ENCODE measurements around the gene GID8.

The GID8 gene

DNA sequence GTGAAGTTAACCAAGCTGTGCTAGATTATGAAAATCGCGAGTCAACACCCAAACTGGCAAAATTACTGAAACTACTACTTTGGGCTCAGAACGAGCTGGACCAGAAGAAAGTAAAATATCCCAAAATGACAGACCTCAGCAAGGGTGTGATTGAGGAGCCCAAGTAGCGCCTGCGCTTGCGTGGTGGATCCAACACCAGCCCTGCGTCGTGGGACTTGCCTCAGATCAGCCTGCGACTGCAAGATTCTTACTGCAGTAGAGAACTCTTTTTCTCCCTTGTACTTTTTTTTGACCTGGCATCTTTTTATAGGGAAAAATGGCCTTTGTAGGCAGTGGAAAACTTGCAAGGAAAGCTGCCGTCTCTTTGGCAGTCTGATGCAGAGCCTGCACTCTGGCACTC, 6.8 kb downstream of the GID8 start:
- no peak for DNase-seq

DNA sequence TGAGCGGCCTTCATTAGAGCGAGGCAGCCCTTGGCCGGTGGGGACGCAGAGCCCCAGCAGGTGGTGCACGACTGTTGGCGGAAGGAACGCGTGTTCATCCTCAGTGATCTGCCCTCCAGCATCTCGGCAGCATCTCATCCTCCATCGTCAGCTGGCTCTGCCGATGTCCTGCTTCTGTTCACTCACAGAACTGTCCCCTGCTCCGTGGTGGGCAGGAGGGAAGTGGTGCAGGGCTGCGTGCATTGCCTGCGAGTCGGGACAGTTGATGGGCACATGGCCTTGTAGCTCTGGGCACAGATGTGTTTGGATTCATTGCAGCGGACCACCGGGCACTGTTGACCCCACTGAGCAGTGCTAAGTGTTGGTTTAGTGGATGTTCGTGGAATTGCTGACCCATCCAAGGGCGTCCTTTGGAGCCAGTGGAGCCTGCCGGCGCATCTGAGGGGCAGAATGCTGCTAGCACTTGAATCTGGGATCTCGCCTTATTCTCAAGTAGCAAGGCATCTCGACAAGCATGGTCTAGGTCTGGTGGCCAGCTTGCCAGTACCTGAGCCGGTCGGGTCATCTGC, 7.9 kb downstream of the GID8 start:
- DNase-seq = no peak

DNA sequence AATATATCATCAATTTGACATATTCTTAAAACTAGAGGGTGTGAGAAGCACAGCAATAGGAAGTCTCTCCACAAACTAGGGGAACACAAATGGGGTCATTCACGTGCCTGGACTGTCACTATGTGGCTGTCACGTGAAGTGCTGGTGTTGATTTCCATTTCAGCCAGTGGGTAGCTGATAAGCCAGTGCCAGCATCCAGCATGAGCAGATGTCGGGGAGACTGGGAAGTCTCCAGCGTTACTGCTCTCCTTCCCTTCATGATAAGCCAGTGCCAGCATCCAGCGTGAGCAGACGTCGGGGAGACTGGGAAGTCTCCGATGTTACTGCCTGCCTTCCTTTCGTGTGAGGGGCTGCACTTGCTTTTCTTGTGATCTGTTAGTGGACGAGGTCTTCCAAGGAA, 9.0 kb downstream of the GID8 start:
- no peak for DNase-seq

DNA sequence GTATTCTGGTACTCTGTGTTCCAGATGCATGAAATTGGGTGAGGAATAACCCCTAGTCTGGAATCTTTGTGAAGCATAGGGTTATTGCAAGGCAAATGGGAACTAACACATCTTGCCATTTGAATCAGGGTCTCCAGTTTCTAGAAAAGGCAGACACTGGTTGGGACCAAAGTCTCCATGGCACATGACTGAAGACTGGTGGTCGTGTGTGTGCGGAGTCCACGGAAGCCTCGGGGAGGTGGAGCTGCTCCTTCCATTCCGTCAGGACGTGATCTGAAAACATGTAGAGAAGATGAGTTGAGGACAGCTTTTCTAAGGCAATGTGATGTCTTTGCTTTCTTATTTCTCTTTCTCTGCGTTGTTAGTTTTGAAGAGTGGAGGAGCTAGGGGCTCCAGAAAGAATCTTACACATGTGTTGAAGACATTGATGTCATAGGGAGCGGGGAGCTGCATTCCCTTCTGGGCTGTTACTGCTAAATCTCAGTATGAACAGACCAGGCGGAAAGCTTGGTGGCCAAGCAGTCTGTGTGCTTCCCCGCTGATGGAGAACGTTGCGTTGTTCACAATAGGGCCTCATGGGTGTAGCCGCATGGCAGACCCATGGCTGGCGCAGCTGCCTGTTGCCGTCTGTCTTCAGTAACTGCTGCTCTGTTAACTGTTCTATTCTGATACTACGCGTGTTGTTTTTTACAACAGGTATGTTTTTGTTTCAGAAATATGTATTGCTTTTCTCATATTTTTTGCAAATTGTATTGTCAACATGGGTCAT, 9.8 kb downstream of the GID8 start:
- DNase-seq = no peak

DNA sequence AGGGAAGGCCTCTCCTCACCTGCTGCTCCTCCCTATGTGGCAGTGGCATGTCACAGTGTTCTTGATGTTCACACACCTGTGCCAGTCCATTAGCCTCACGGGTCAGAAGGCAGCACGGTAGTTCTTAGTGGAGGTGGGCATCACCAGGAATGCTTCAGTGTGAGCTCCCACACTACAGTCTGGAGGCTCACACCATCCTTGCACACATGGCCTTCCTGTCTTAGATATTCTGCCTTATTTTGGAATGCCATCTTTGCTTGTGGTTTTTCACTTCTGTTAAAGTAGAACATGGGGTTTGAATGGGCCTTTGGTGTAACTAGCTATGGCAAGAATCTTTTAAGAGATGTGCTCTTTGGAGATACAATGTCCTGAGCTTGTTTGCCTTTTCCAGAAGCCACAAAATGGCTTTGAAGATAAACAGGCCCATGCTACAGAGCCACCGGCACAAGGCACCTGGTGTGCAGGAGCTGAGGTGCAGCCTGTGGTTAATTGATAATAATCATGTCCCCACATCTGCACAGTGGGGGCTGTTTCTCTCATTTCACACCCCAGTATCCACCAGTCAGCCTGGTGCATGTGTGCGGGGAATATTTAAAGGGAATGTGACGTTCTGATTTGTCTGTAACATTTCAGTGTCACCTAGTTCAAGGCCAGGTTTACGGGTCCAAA, 11.3 kb downstream of the GID8 start:
- DNase-seq = no peak

DNA sequence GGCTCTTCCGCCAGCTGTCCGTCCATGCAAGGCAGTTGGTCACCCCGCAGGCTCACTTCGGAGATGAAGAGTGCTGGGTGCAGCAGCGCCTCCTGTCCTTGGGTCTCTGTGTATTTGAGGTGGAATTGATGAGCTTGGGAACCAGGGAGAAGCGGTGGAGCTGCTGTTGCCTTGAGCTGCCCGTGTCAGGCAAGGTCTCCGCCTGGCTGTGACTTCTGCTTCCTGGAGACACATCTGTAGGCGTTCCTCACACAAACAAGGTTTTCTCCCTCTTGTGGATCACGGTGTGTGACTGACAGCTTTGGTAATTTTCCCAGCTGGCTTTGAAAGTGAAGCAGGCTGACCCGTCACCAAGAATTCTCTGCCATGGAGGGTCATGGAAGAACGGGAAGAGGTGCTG, 12.0 kb downstream of the GID8 start:
- DNase-seq = no peak

DNA sequence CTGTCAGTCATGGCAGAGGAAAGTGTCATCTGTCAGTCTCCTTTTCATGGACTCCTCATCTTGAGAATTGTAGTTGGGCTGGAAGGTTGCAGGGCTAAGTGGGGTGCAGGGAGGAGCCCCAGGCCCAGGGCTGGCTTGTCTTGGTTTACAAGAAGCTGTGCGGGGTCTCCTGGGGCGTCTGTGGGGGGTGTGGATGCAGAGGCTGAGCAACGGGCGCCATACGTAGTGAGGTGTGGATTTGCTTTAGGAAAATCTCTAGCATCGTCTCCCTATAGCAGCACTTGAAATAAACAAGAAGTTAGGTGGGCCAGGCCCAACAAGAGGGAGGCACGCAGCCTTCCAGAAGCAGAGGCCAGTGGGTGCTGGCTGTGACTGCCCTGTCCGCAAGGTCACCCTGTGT, 12.8 kb downstream of the GID8 start:
- DNase-seq = no peak

DNA sequence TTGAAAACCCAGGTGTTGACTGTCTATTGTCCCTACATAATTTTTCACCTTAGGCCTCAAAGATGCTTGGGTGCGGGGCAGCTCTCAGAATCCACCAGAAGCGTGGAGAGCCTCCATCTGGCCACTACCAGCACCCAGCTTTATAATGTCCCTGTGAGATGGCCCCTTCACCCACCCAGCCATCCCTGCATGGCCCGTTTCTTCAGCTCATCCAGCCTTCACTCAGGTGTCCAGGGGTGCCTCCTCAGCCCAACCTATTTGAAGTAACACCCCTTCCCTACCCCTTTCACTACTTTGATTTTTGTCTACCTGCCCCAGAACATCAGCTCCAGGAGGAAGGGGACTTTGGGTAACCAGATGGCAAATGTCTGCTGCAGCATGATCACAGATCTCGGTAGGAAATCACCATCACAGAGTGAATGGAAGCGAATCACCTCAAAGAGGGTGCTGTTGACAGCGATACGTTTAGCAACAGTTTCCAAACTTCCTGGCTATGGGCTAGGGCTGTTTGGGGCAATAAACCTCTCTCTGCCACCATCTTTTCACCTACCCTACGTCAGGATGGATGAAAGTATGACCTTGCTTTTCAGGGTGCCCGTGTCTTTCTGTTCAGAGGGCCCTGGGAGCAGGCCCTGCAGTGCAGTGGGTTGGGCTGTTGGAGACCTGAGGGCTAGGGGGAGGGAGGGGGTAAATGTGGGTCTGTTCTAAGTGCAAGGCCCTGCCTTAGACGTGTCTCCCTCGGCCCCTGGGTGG, 13.4 kb downstream of the GID8 start:
- DNase-seq = no peak

DNA sequence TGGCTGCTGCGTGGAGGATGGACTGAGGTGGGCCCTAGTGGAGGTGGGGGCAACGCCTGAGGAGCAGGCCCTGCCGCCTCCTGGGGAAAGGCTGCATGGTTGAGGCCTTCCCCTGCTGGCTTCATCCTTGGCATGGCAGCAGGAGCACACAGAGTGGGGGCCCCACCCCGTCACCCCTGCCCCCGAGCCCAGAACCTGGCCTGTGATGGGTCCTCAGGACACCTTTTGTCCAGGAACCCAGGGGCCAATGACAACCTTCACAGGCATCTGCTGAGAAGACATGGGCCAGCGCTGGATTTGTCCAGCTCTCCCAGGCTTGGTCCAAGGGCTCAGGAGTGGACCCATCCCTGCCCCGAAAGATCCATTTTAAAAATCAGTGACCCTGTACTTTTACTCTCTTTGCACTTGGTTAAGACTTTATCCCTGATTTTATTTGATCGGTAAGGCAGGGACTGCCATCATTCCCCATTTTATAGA, 14.0 kb downstream of the GID8 start:
- DNase-seq = no peak

DNA sequence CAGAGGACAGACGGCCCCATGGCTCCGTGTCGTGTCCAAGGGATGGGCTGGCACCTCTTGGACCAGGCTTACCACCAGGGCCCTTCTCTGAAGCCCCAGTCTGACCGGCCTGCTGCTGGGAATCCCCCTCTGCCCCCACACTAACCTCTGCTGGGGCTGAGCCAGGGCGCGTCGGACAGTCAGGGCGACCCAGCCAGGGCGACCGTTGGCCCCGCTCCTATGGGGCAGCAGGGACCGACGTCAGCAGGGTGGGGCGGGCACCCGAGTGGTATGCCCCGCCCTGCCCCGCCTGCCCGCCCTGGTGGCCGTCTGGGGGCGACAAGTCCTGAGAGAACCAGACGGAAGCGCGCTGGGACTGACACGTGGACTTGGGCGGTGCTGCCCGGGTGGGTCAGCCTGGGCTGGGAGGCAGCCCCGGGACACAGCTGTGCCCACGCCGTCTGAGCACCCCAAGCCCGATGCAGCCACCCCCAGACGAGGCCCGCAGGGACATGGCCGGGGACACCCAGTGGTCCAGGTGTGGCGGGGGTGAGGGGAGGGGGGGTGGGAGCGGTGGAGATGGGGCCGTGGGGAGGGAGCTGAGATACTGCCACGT, 14.5 kb downstream of the GID8 start, which contains the start of gene SLC17A9:
TSS of gene SLC17A9 (plus strand) at position 337 of the 595 bp plus-strand sequence. CDS start at position 459, 122 bp downstream.
- peak; percentile 51 to 78 for DNase-seq

DNA sequence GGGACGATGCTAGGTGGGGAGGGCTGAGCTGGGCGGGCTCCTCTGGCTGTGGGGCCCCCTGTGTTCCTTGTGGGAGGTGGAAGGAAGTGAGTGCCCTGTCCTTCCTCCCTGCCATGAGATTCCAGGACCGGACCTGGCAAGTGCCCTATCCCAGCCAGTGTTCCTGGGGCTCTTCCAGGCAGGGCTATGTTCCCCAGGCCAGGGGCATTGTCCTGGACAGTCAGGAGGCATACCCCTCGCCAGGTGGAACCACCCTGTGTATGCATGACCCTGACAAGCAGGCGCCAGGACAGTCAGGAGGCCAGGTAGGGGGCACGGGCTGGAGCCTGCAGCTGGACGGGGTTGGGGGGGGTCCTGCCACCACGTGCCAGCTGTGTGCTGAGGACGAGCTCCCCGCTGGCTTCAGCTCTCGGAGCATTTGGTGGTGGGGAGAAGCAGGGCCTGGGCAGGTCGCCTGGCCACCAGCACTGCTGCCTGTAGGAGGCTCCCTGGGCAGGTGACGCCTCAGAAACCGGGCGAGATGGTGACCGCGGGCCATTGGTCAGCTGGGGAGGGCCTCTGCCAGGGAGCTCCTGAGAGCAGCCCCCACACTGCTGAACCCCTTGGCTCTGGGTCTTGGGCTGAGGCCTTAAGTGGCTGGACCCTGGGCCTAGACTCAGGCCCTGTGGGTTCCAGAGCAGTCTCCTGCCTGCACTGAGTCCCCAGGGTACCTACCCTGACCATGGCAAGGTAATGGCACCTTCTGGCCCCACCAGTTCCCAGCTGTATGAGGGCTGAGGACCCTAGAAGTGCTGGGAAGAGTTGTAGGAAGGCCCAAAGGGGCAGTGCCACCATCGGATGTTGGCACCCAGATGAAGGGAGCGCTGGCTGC, 15.3 kb downstream of the GID8 start:
- DNase-seq = no peak

DNA sequence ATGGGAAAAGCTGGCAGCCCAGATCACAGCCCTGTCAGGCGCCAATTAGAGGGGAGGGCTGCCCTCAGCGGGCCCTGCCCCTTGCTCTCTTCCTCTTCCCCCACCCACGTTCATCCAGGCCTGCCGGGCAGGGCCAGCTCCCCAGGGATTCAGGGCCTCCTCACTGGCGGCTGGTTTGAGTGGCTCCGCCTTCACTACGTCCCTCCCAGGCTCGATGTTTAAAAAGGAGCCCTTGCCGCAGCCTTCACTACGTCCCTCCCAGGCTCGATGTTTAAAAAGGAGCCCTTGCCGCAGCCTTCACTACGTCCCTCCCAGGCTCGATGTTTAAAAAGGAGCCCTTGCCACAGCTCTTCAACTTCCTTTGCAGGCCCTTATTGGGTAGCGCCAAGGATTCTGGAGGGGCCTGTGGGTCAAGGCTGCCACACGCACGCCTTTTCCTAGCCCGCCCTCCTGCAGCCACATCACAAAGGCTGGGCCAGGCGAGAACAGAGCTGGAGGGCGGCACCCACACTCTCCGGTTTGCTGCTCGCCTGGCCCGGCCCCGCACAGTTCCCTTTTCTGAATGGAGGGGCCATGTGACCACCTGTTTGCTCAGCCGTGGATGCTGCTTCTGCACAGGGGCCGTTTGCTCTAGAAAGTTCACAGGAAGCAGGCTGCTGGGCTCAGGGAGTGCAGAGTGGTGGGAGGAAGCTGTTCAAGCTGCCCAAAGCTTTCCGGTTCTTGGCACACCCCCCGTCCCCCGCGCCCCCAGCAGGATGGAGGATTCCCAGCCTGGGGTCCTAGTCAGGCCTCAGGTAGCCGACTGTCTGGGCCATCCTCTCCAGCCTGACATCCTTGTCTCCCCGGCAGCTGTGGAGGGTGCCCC, 16.1 kb downstream of the GID8 start:
- DNase-seq = peak; percentile 77 to 83

DNA sequence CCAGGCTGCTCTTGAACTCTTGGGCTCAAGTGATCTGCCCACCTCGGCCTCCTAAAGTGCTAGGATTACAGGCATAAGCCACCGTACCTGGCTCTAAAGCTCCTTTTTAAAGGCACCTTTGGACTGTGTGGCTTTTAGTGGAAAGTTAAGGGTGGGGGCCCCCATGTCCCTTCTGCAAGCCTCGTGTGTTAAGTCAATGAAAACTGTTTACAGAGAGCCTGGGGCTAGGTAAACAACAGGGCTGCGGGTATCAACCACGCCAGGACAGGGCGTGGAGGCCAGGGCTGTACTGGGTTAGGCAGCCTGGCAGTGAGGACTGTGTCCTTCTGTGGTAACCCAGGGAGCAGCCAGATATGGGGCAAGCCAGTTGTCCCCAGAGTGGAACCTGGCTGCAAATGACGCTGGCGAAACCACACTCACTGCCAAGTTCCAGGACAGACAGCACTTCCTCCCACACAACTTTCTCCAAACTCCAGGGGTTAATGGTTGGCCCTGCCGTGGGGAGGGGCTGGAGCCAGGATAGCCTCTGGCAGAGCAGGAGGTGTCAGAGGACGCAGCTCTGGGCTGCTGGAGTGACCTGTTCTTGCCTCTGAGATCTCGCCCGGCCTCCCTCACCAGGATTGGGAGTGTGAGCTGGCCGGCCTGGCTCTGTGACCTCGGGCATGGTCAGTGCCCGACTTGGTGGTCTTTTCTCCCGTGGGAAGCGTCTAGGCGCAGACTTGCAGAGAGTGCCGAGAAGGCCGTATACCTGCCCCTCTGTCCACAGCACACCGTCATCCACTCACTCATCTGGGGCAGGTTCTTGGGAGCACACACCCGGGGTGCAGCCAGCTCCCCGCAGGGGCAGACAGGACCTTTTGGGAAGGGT, 17.8 kb downstream of the GID8 start:
- no peak for DNase-seq

DNA sequence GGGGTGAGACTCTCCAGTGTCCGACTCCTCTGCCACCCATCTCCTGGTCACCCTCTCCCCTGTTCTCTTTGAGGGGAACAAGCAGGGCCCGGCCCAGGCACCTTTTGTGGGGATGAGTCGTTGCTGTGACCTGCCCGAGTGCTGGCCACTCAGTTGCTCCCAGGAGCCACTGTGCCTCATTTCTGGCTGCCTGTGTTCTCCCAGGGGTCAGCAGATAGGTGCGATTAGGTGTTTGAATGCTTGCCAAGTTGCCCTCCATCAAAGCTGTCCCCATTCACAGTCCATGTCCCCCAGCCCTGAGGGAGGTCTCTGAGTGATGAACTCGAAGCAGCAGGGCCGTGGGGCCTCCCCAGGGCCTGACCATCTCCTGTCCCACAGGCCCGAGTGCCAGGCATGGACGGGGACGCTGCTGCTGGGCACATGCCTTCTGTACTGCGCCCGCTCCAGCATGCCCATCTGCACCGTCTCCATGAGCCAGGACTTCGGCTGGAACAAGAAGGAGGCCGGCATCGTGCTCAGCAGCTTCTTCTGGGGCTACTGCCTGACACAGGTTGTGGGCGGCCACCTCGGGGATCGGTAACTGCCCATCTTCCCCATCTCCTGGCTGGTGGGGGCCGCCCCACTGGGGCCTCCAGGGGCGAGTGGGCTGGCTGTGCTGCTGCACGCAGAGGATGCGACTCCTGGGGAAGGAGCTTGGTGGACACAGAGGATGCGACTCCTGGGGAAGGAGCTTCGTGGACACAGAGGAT, 18.6 kb downstream of the GID8 start:
- no peak for DNase-seq

DNA sequence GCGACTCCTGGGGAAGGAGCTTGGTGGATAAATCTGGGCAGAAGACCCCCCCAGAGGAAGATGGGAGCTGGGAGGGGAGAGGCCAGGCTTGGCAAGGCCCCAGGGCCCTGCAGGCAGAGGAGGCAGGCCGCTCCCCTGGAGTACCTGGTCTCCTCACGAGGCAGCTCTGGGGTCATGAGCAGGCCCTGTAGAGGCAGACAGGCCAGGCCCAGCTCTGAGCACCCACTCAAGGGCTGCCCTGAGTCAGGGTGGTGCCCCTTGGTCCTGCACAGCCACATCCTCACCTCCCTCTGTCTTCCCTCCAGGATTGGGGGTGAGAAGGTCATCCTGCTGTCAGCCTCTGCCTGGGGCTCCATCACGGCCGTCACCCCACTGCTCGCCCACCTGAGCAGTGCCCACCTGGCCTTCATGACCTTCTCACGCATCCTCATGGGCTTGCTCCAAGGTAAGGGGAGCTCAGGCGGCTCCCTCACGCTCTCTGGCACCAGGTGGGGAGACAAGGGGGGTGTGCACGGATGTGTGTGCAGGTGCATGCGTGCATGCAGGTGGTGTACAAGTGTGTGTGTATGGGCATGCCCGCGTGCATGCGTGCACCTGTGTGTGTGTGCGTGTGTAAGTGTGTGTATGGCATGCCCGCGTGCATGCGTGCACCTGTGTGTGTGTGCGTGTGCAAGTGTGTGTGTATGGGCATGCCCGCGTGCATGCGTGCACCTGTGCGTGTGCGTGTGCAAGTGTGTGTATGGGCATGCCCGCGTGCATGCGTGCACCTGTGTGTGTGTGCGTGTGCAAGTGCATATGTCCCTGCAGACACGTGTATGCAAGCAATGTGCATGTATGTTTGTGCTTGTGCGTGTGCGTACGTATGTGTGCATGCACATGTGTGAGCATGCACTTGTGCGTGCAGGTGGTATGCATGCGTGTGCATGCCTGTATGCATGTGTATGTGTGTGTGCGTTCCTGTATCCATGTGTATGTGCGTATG, 19.5 kb downstream of the GID8 start:
- no peak for DNase-seq

DNA sequence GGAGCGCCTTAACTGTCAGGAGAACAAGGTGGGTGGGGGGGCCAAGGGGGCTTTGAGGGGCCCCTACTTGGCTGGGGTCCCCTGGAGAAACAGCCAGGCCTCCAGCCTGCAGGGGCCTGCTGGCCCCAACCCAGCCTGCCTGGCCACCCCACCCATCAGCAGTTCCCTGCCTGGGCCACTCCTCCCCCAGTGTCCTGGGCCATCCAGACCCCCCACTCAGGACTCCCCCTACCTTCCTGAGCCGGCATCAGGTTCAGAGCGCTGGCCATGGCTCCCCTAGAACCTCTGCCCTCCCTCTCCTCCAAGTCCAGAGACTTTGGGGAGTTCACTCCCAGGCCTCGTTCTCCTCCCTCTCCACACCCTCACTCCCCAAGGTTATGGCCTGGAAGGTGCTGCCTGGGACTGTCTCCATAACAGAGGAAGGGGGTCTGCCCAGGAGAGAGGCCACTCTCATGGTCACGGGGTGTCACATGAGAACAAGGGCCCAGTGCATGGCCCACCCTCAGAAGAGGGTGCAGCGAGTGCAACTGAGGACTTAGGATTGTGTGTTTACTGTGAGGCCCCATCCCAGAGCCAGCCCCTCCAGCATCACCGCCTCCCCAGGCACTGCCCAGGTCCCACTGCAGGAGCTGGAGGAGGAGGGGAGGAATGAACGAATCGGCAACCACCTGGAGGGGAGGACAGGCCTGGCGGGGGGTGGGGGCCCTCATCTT, 20.6 kb downstream of the GID8 start:
- DNase-seq = no peak
